Pancreas (tissue), 10 donors: ENCODE data around the gene KRTDAP. TPM values are rescaled to one million over a fixed set of nuclear protein-coding genes. Genes with fewer than 3 reads are reported as not detected.

Source experiments
- ATAC-seq, 4 donors: fragments of 200-7000 bp; cut with Tn5 transposase; one replicate each; pipeline versions ENCODE4 v1.8.0 to v1.9.1; 2020; ENCODE audit warnings: mild to moderate bottlenecking in 4 of 4, moderate library complexity in 4 of 4
- DNase-seq, 6 donors: peaks; one replicate each; pipeline ENCODE4 v3.0.0-alpha.2; 2020
- FAIRE-seq: peaks from 2 replicates; lab custom pipeline; 2012; peaks lifted over from hg19 to GRCh38; lab: Jason Lieb, UNC
- H3K27ac ChIP-seq, 4 donors: fragments of 200-600 bp; sonication (generic); 1 replicate in 3 of 4; 2 replicates in 1 of 4; pipeline versions ENCODE4 v1.5.0 to v1.8.0; 2020
- H3K27me3 ChIP-seq, 4 donors: fragments of 200-600 bp; one replicate each; pipeline ENCODE4 v1.8.0; 2021
- H3K36me3 ChIP-seq, 3 donors: fragments of 200-600 bp; sonication (generic) in 1 of 3; one replicate each; pipeline versions ENCODE4 v1.5.0 to v1.8.0; 2020 to 2021
- H3K4me1 ChIP-seq, 3 donors: fragments of 200-600 bp; one replicate each; pipeline ENCODE4 v1.8.0; 2021
- H3K4me3 ChIP-seq, 4 donors: fragments of 200-600 bp; sonication (generic) in 2 of 4; one replicate each; pipeline versions ENCODE4 v1.5.0 to v1.8.0; 2020 to 2021
- H3K9me3 ChIP-seq, 4 donors: fragments of 200-600 bp; one replicate each; pipeline ENCODE4 v1.8.0; 2021
- CTCF ChIP-seq, 4 donors: fragments of 200-600 bp; sonication (generic) in 3 of 4; IDR thresholded peaks; one replicate each; pipeline versions ENCODE4 v1.5.0 to v1.8.0; 2021; ENCODE audit warnings: antibody characterized with exemption in 4 of 4
- WGBS, 2 donors: extraction: QIAGEN DNeasy Blood & Tissue Kit; methylation state at CpG; one replicate each; pipeline ENCODE4 v1.1.7; 2013; 5-methylcytosine and 5-hydroxymethylcytosine counted together
- intact Hi-C, 3 donors: fragments of 100-400 bp; cut with DNase I; formaldehyde crosslinking; loops; one replicate each; pipeline versions ENCODE4 v1.11.1 to v1.14.2; 2022
- polyA plus RNA-seq, 2 donors: library from polyadenylated mRNA; stranded (reverse); fragments of 200-250 nt; gene quantifications; one replicate each; pipeline ENCODE4 v1.2.3, GENCODE V29; 2013
- total RNA-seq, 6 donors: library from RNA; stranded (reverse); fragmentation: NEBNext Ultra II Directional in 4 of 6; extraction: Animal tissue kit (Norgen Biotek cat#: 25700) in 4 of 6; gene quantifications; one replicate each; pipeline versions ENCODE4 v1.2.1 to v1.2.4, GENCODE V29; 2021 to 2023
- donor health status: healthy with polysubstance abuse.
- donor health status: DM: no; HTN: no; CAD: no; lungs with moderate emphysema.
- donor health status: DM: no; HTN: no; CAD: no.
- donor health status: control.
- donor health status: control.
- donor health status: Bipolar disorder and iron deficiency.
- donor health status: DM: yes; HTN: yes; CAD: no.
- donor health status: DM: no; HTN: no; CAD: no.
- donor health status: DM: no; HTN: no; CAD: no.
- donor health status: DM: yes; HTN: yes; CAD: no.

The KRTDAP gene
- total and polyA plus RNA-seq, 8 donors, result 0.35 to 2.0 (median 1.3) TPM; not detected in 4

- TF ChIP-seq CTCF (IDR thresholded peaks at IDR 0.05), result no peak
- Histone ChIP-seq H3K36me3 (no peaks in the 10 kb centered on the region), H3K4me3 (no peak overlapping the region), H3K27ac (no peak overlapping the region), H3K4me1 (no peaks in the 10 kb centered on the region), H3K27me3 (no peaks in the 10 kb centered on the region), H3K9me3 (no peaks in the 10 kb centered on the region)
- no peak for ATAC-seq
- no peak for FAIRE-seq
- 61 to 62% methylated on average over 6 of the region's 6 CpGs for WGBS, 2 donors
- DNase-seq, result no peak
- intact Hi-C loops, result no loop called here
Observed at GRCh38 chr19:35518313-35518712, 28.0 kb upstream of the KRTDAP start.

GRCh38 chr19:35517342-35517741 lies 27.1 kb upstream of the KRTDAP start:
- intact Hi-C loops, result no loop called here
- Histone ChIP-seq H3K27me3 (no peaks in the 10 kb centered on the region), H3K4me1 (no peaks in the 10 kb centered on the region), H3K4me3 (no peak overlapping the region), H3K27ac (no peak overlapping the region), H3K9me3 (no peaks in the 10 kb centered on the region), H3K36me3 (no peaks in the 10 kb centered on the region)
- WGBS, 2 donors, result 86 to 89% methylated on average over 2 of the region's 2 CpGs
- no peak for TF ChIP-seq CTCF (IDR thresholded peaks at IDR 0.05)
- FAIRE-seq (no peak), ATAC-seq (no peak), DNase-seq (no peak)

- no peaks in the 10 kb centered on the region for H3K36me3 ChIP-seq
- no peak for TF ChIP-seq CTCF (IDR thresholded peaks at IDR 0.05)
- WGBS, 2 donors, result 86 to 91% methylated on average over 3 of the region's 3 CpGs
- no peaks in the 10 kb centered on the region for H3K9me3 ChIP-seq
- H3K27ac ChIP-seq, result no peak overlapping the region
- intact Hi-C loops, result no loop called here
- no peak for FAIRE-seq
- DNase-seq, result no peak
- H3K27me3 ChIP-seq, result no peaks in the 10 kb centered on the region
- H3K4me3 ChIP-seq, result no peak overlapping the region
- no peaks in the 10 kb centered on the region for H3K4me1 ChIP-seq
- ATAC-seq, result no peak
Observed at GRCh38 chr19:35516310-35516709, 26.0 kb upstream of the KRTDAP start.

- H3K9me3 ChIP-seq, result no peaks in the 10 kb centered on the region
- no peak overlapping the region for H3K4me3 ChIP-seq
- no peaks in the 10 kb centered on the region for H3K36me3 ChIP-seq
- H3K27ac ChIP-seq, result no peak overlapping the region
- ATAC-seq (no peak), DNase-seq (no peak), FAIRE-seq (no peak)
- intact Hi-C loops, result no loop called here
- H3K27me3 ChIP-seq, result no peaks in the 10 kb centered on the region
- 42 to 49% methylated on average over 16 to 20 of the region's 20 CpGs for WGBS, 2 donors
- TF ChIP-seq CTCF (IDR thresholded peaks at IDR 0.05), result no peak
- no peaks in the 10 kb centered on the region for H3K4me1 ChIP-seq
Observed at GRCh38 chr19:35514282-35514809, 24.1 kb upstream of the KRTDAP start.

DNA sequence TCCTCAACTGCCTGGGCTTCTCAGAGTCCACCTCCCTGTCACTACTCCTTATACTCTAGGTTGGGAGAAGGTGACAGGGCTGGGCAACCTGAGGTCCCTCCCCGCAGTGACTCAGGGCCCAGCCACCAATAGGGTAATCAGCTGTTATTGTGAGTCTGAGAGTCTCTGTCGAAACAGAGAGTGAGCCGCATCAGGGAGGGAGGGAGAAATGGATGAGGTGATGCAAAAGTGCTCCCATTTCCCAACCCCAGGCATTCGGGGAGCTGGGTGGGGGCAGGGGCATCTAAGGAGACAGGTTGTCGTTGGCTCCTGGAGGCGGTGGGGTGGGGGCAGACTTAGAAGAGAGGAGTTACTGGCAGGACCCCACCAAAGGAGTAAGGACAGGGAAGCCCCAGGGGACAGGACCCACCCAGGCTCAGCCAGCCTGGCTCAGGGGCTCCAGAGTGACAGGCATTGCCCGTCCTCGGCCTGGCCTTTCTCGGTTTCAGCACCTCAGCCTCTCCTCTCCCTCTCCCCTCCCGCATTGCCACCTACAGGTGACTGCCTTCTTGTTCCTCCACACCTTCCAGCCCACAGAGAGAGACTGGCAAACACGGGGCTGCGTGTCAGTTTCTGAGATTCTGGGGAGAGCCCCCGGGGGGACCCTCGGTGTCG lies 23.5 kb upstream of the KRTDAP start, which contains the start of gene DMKN:
Gene DMKN, minus strand, starts transcription at position 22 of the 654 bp plus-strand sequence. CDS start 174 bp downstream, outside the sequence.
- TF ChIP-seq CTCF (IDR thresholded peaks at IDR 0.05), result no peak
- H3K4me1 ChIP-seq, result peaks cover 0 to 3% (median 0%) of the 10 kb centered on the region in 3 donors
- no peaks in the 10 kb centered on the region for H3K36me3 ChIP-seq
- DNase-seq (no peak), FAIRE-seq (no peak), ATAC-seq (no peak)
- H3K27me3 ChIP-seq, result no peaks in the 10 kb centered on the region
- H3K27ac ChIP-seq, result no peak within 1 kb of the TSS
- WGBS, 2 donors, result 33 to 37% methylated on average over 11 to 15 of the region's 15 CpGs
- H3K9me3 ChIP-seq, result no peaks in the 10 kb centered on the region
- intact Hi-C loops, result no loop called here
- H3K4me3 ChIP-seq, result no peak within 1 kb of the TSS
